NB4 (cell line): ENCODE data around the gene GLRX3.

Source experiments
- CTCF ChIP-seq: IDR thresholded peaks from one replicate; pipeline ENCODE4 v1.5.1; 2012; ENCODE audit warnings: low read depth, low read length
- MAX ChIP-seq: IDR thresholded peaks from 2 replicates; pipeline ENCODE4 v1.6.1; 2011; ENCODE audit warnings: low read depth, low read length
- MYC ChIP-seq: IDR thresholded peaks from 2 replicates; pipeline ENCODE4 v1.6.1; 2011; ENCODE audit warnings: low read depth, low read length
- POLR2A ChIP-seq: IDR thresholded peaks from 2 replicates; pipeline ENCODE4 v1.6.1; 2011; ENCODE audit warnings: mild to moderate bottlenecking; ENCODE audit not compliant: insufficient read length; ENCODE audit errors: extremely low read depth

GRCh38 chr10:130195746-130196294 is 59.6 kb downstream of the GLRX3 start:
- TF ChIP-seq CTCF (no peak), POLR2A (no peak), MYC (no peak), MAX (no peak)
